K562 (cell line): Measurements from ENCODE around the gene AMIGO1. TPM values are rescaled to one million over a fixed set of nuclear protein-coding genes. Genes with fewer than 3 reads are reported as not detected.
A peak's percentile ranks its signal among the peaks of the same experiment; 100 is the strongest.

Experiments used
- ATAC-seq: fragments of 200-7000 bp; cut with Tn5 transposase; 3 replicates; pipeline ENCODE4 v1.9.1; 2020; ENCODE audit warnings: moderate library complexity
- BruUV-seq: library from RNA; stranded (reverse); fragments of 400-500 nt; replicated peaks from 2 replicates; lab custom pipeline; 2021; lab: Mats Ljungman, UMichigan
- CTCF ChIA-PET: fragments of 300-600 bp; formaldehyde crosslinking; extraction: SDS; loops from one replicate; lab custom pipeline; 2021; ENCODE audit warnings: low intra/inter-chr PET ratio; lab: Yijun Ruan, JAX
- POLR2A ChIA-PET: fragments of 300-600, 350-650 bp; sonication (Branson Sonifier 250); formaldehyde crosslinking; extraction: SDS; loops from one replicate; lab custom pipeline; 2021; ENCODE audit warnings: antibody characterized with exemption, inconsistent platforms; lab: Yijun Ruan, JAX
- DNase-seq, 4 experiments: peaks; one replicate each; pipeline versions ENCODE4 v3.0.0 to v3.0.0-alpha.2; 2011 to 2018; ENCODE audit warnings: low spot score in 3 of 4, mixed read lengths in 3 of 4; ENCODE audit errors: extremely low read depth in 1 of 4
- FAIRE-seq: peaks from 2 replicates; lab custom pipeline; 2011; peaks lifted over from hg19 to GRCh38; lab: Jason Lieb, UNC
- H2AFZ ChIP-seq: 2 replicates; pipeline ENCODE4 v1.6.0; 2011; ENCODE audit warnings: low read depth, low read length, control low read depth, inconsistent platforms
- H3K27ac ChIP-seq: fragments of 200-600 bp; 3 replicates; pipeline ENCODE4 v1.8.0; 2011; ENCODE audit warnings: low read depth, mild to moderate bottlenecking, control low read depth, inconsistent platforms, low read length, moderate library complexity, mixed read lengths; ENCODE audit errors: extremely low read depth
- H3K27me3 ChIP-seq, 2 experiments: fragments of 300-600 bp in 1 of 2; 2 replicates in 1 of 2; 3 replicates in 1 of 2; pipeline versions ENCODE4 v1.6.0 to v1.8.0; 2011; ENCODE audit warnings: inconsistent platforms in 2 of 2, low read length in 2 of 2, mild to moderate bottlenecking in 1 of 2, mixed read lengths in 1 of 2, moderate library complexity in 1 of 2; ENCODE audit not compliant: control insufficient read depth in 2 of 2, insufficient read depth in 2 of 2
- H3K36me3 ChIP-seq: fragments of 300-600 bp; 3 replicates; pipeline ENCODE4 v1.8.0; 2011; ENCODE audit warnings: mild to moderate bottlenecking, low read length, inconsistent platforms; ENCODE audit not compliant: control insufficient read depth, insufficient read depth
- H3K4me1 ChIP-seq, 2 experiments: fragments of 200-600 bp in 1 of 2; replicated peaks in 1 of 2; 2 replicates in 1 of 2; 3 replicates in 1 of 2; pipeline versions ENCODE4 v1.5.1 to v1.8.0; 2011; ENCODE audit warnings: inconsistent platforms in 2 of 2, low read length in 2 of 2, mild to moderate bottlenecking in 1 of 2, mixed read lengths in 1 of 2, moderate library complexity in 1 of 2; ENCODE audit not compliant: control insufficient read depth in 2 of 2, insufficient read depth in 2 of 2
- H3K4me2 ChIP-seq: 2 replicates; pipeline ENCODE4 v1.6.1; 2011; ENCODE audit warnings: low read length, control low read depth, inconsistent platforms, mixed read lengths; ENCODE audit not compliant: insufficient read depth
- H3K4me3 ChIP-seq: fragments of 200-600 bp; sonication (generic), shearing (Covaris generic); 2 replicates; pipeline ENCODE4 v1.5.1; 2016; ENCODE audit warnings: control low read depth, inconsistent platforms
- H3K79me2 ChIP-seq: fragments of 200-600 bp; 3 replicates; pipeline ENCODE4 v1.8.0; 2011; ENCODE audit warnings: low read length, inconsistent platforms; ENCODE audit not compliant: control insufficient read depth, insufficient read depth
- H3K9ac ChIP-seq, 2 experiments: 2 replicates each; pipeline versions ENCODE4 v1.6.0 to v1.6.1; 2011; ENCODE audit warnings: low read depth in 2 of 2, low read length in 2 of 2, control low read depth in 1 of 2, inconsistent platforms in 1 of 2, mild to moderate bottlenecking in 1 of 2, mixed read lengths in 1 of 2; ENCODE audit not compliant: insufficient read depth in 1 of 2
- H3K9me1 ChIP-seq: one replicate; pipeline ENCODE4 v1.6.0; 2011; ENCODE audit warnings: inconsistent platforms, mild to moderate bottlenecking, low read length, moderate library complexity; ENCODE audit not compliant: control insufficient read depth, insufficient read depth
- H3K9me3 ChIP-seq: replicated peaks from 2 replicates; pipeline ENCODE4 v1.5.1; 2011; ENCODE audit warnings: low read depth, low read length, inconsistent platforms; ENCODE audit not compliant: control insufficient read depth, insufficient read depth
- H4K20me1 ChIP-seq: replicated peaks from 2 replicates; pipeline ENCODE4 v1.6.1; 2011; ENCODE audit warnings: low read length, inconsistent platforms, mixed read lengths; ENCODE audit not compliant: control insufficient read depth, insufficient read depth
- HLTF ChIP-seq: fragments of 450-650 bp; IDR thresholded peaks from 2 replicates; pipeline ENCODE4 v1.6.1; 2016
- NFRKB ChIP-seq: fragments of 450-650 bp; IDR thresholded peaks from 2 replicates; pipeline ENCODE4 v1.6.1; 2016; ENCODE audit warnings: low read depth
- NFXL1 ChIP-seq: fragments of 450-650 bp; formaldehyde crosslinking; IDR thresholded peaks from 2 replicates; pipeline ENCODE4 v1.4.0; 2021; ENCODE audit warnings: mild to moderate bottlenecking
- REST ChIP-seq, 2 experiments: fragments of 450-650 bp; formaldehyde crosslinking in 1 of 2; IDR thresholded peaks; 2 replicates each; pipeline versions ENCODE4 v1.4.0 to v1.6.1; 2014 to 2020; ENCODE audit warnings: mild to moderate bottlenecking in 2 of 2, borderline replicate concordance in 1 of 2, low read depth in 1 of 2
- SNRNP70 ChIP-seq: fragments of 200-400 bp; formaldehyde crosslinking; optimal IDR thresholded peaks from 2 replicates; pipeline ENCODE3; 2017; ENCODE audit warnings: low read depth, low read length
- ZFPM2 ChIP-seq: fragments of 250-450 bp; sonication (Bioruptor Pico); IDR thresholded peaks from 2 replicates; pipeline ENCODE4 v1.5.1; 2022; ENCODE audit warnings: mild to moderate bottlenecking
- ZNF3 ChIP-seq: fragments of 250-450 bp; sonication (Bioruptor Pico); IDR thresholded peaks from 2 replicates; pipeline ENCODE4 v1.5.0; 2021; ENCODE audit warnings: mild to moderate bottlenecking, moderate library complexity
- ZNF583 ChIP-seq: fragments of 250-450 bp; sonication (Bioruptor Pico); IDR thresholded peaks from 2 replicates; pipeline ENCODE4 v1.4.0; 2020
- WGBS: fragments of 100-300 bp; shearing (Covaris generic); methylation state at CpG from one replicate; pipeline ENCODE4 v1.1.6; 2016; ENCODE audit warnings: low coverage, mixed read lengths; ENCODE audit not compliant: insufficient coverage; ENCODE audit errors: missing lambda C conversion rate; 5-methylcytosine and 5-hydroxymethylcytosine counted together
- in situ Hi-C: fragments of 300-500 bp; cut with MboI; formaldehyde crosslinking; loops from 4 replicates; pipeline ENCODE4 v1.15.0; 2018; ENCODE audit warnings: inconsistent platforms, mixed read lengths
- intact Hi-C: fragments of 100-400 bp; cut with micrococcal nuclease; formaldehyde crosslinking; loops from 2 replicates; pipeline ENCODE4 v1.14.2; 2022
- polyA plus RNA-seq, 8 experiments: library from polyadenylated mRNA; depleted of rRNA in 4 of 8; stranded (reverse) in 5 of 8; unstranded in 3 of 8; fragments of >200 nt; fragmentation: Nextera tagmentation in 2 of 8; fragmentation: Illumina TruSeq in 1 of 8; extraction: Ambion mirVana in 2 of 8; extraction: Trizol in 1 of 8; gene quantifications; 2 replicates each; pipeline versions ENCODE4 v1.2.1 to v1.2.3, GENCODE V29; 2011 to 2014; ENCODE audit warnings: inconsistent platforms in 1 of 8, missing spikeins in 1 of 8
- total RNA-seq, 7 experiments: library from RNA; depleted of rRNA in 6 of 7; stranded (reverse); fragments of >200 nt in 6 of 7; fragmentation: Illumina TruSeq in 2 of 7; extraction: Trizol in 2 of 7; gene quantifications; 2 replicates each; pipeline versions ENCODE4 v1.2.1 to v1.2.3, GENCODE V29; 2011 to 2021; ENCODE audit warnings: low replicate concordance in 1 of 7
- TF ChIP-seq, protein P1 (sequence below), 2 experiments: IDR thresholded peaks; 2 replicates each; pipeline ENCODE4 v1.6.1; 2012; ENCODE audit warnings: improper control_type of control experiment in 2 of 2, low read depth in 2 of 2, low read length in 2 of 2, borderline replicate concordance in 1 of 2

Gene AMIGO1
- total and polyA plus RNA-seq, 9 of the 15 experiments (the other 6 are each of a cell fraction or from before 2014, with no cell fraction given), result 0.24 to 1.0 (median 0.54) TPM

- TF ChIP-seq, protein P1, sequence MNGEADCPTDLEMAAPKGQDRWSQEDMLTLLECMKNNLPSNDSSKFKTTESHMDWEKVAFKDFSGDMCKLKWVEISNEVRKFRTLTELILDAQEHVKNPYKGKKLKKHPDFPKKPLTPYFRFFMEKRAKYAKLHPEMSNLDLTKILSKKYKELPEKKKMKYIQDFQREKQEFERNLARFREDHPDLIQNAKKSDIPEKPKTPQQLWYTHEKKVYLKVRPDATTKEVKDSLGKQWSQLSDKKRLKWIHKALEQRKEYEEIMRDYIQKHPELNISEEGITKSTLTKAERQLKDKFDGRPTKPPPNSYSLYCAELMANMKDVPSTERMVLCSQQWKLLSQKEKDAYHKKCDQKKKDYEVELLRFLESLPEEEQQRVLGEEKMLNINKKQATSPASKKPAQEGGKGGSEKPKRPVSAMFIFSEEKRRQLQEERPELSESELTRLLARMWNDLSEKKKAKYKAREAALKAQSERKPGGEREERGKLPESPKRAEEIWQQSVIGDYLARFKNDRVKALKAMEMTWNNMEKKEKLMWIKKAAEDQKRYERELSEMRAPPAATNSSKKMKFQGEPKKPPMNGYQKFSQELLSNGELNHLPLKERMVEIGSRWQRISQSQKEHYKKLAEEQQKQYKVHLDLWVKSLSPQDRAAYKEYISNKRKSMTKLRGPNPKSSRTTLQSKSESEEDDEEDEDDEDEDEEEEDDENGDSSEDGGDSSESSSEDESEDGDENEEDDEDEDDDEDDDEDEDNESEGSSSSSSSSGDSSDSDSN (IDR thresholded peaks at IDR 0.05; ENCODE audit: borderline replicate concordance in 1 of 2, low read depth in 2 of 2, low read length in 2 of 2), result no peak
- TF ChIP-seq ZFPM2 (CRISPR knock-in tag) (no peak), NFRKB (no peak), HLTF (no peak), ZNF3 (CRISPR knock-in tag) (no peak), SNRNP70 (no peak)
- TF ChIP-seq, all 486 proteins: peak for 0
These were observed 30.1 kb upstream of the AMIGO1 start, which contains the start of gene GPR61 (continued) for GRCh38 chr1:109539676-109540075.

- H3K4me3 ChIP-seq, result no peak overlapping the region
- H3K27me3 ChIP-seq, result peaks cover 2 to 13% of the 10 kb centered on the region in 2 experiments; a peak in 2 of 5 replicates
- ChIA-PET CTCF (no interaction called here), POLR2A (interaction anchor here (0.6 to 3.6 kb wide), 9 partner anchors 7 to 299 kb away, joined by 3 to 19 read pairs (median 3); partner anchors contain the start of gene GNAI3)
- no peaks in the 10 kb centered on the region for H3K9me3 ChIP-seq
- no TSS peak for BruUV-seq
- H3K9me1 ChIP-seq, result no peaks in the 10 kb centered on the region
- no peak overlapping the region for H2AFZ ChIP-seq
- 30% methylated on average over 9 of the region's 9 CpGs for WGBS
- H3K79me2 ChIP-seq, result no peaks in the 10 kb centered on the region
- ATAC-seq (no peak), DNase-seq (peak in 1 of 4 experiments; percentile 4), FAIRE-seq (no peak)
- intact Hi-C loops (loop anchor here (10.0 kb wide), 1 partner anchor 424 kb away; the partner anchor contains the start of gene ELAPOR1), in situ Hi-C loops (no loop called here)
- H3K36me3 ChIP-seq, result no peaks in the 10 kb centered on the region
- H3K27ac ChIP-seq, result no peak overlapping the region
- peaks cover 0 to 12% of the 10 kb centered on the region in 2 experiments; a peak in 3 of 5 replicates for H3K4me1 ChIP-seq
- no peak overlapping the region for H3K9ac ChIP-seq
- no peak overlapping the region for H3K4me2 ChIP-seq
- no peaks in the 10 kb centered on the region for H4K20me1 ChIP-seq
- TF ChIP-seq REST (IDR thresholded peaks at IDR 0.05; ENCODE audit: borderline replicate concordance) (no peak), REST (CRISPR knock-in tag; IDR thresholded peaks at IDR 0.05; ENCODE audit: low read depth) (no peak), NFXL1 (no peak), ZNF583 (CRISPR knock-in tag) (no peak)
These were observed 29.5 kb upstream of the AMIGO1 start for GRCh38 chr1:109538827-109539555.
